Tibial artery (tissue), 4 donors: Measurements from ENCODE around the gene IFT27.

Source experiments
- DNase-seq, 2 donors: peaks; one replicate each; pipeline ENCODE4 v3.0.0-alpha.2; 2019
- H3K27ac ChIP-seq, 2 donors: fragments of 200-600 bp; sonication (generic) in 1 of 2; 1 replicate in 1 of 2; 2 replicates in 1 of 2; pipeline ENCODE4 v1.5.1; 2018 to 2019; ENCODE audit warnings: mild to moderate bottlenecking in 1 of 2
- H3K27me3 ChIP-seq, 2 donors: fragments of 200-600 bp; sonication (generic) in 1 of 2; one replicate each; pipeline versions ENCODE4 v1.5.1 to v1.6.0; 2016 to 2019
- H3K36me3 ChIP-seq, 3 donors: fragments of 200-600 bp; sonication (generic) in 2 of 3; one replicate each; pipeline ENCODE4 v1.5.1; 2016 to 2019; ENCODE audit warnings: mild to moderate bottlenecking in 2 of 3
- H3K4me1 ChIP-seq, 4 donors: fragments of 200-600 bp; sonication (generic) in 2 of 4; 1 replicate in 3 of 4; 2 replicates in 1 of 4; pipeline ENCODE4 v1.5.1; 2016 to 2019
- H3K4me3 ChIP-seq, 2 donors: fragments of 200-600 bp; sonication (generic) in 1 of 2; 1 replicate in 1 of 2; 2 replicates in 1 of 2; pipeline ENCODE4 v1.5.1; 2018 to 2019; ENCODE audit warnings: mild to moderate bottlenecking in 2 of 2
- H3K9me3 ChIP-seq, 3 donors: fragments of 200-600 bp; sonication (generic) in 1 of 3; one replicate each; pipeline ENCODE4 v1.5.1; 2016 to 2019
- intact Hi-C: fragments of 100-400 bp; cut with DNase I; formaldehyde crosslinking; loops from one replicate; pipeline ENCODE4 v1.15.0; 2023; ENCODE audit warnings: low total_unique reads
- TF ChIP-seq, protein P1 (sequence below), 2 experiments: fragments of 200-600 bp in 1 of 2; fragments of 450-650 bp in 1 of 2; IDR thresholded peaks; one replicate each; pipeline ENCODE4 v1.5.1; 2017 to 2019; ENCODE audit warnings: antibody characterized with exemption in 2 of 2, mild to moderate bottlenecking in 1 of 2, moderate library complexity in 1 of 2

The IFT27 gene

DNA sequence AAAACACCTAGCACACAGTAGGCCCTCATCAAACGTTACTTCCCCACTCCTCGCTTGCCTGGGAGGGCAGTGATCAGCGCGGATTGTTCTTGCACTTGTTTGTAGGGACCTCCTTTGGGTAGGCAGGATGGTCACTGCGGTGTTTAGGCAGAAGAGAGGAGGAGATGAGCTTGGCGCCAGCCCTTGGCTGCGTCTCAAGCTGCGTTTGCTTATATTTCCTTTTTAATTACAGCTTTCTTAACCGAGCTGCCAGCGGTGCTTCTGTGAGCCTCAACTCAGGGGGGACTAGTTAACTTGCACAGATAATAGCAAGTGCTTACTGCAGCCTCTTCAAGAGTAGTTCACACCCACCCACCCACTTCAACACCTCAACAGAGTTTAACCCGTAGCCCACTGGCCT, 15.1 kb downstream of the IFT27 start:
- intact Hi-C loops = loop anchor here (10.0 kb wide), 1 partner anchor 216 kb away; no protein-coding TSS in a partner anchor
- TF ChIP-seq, protein P1, sequence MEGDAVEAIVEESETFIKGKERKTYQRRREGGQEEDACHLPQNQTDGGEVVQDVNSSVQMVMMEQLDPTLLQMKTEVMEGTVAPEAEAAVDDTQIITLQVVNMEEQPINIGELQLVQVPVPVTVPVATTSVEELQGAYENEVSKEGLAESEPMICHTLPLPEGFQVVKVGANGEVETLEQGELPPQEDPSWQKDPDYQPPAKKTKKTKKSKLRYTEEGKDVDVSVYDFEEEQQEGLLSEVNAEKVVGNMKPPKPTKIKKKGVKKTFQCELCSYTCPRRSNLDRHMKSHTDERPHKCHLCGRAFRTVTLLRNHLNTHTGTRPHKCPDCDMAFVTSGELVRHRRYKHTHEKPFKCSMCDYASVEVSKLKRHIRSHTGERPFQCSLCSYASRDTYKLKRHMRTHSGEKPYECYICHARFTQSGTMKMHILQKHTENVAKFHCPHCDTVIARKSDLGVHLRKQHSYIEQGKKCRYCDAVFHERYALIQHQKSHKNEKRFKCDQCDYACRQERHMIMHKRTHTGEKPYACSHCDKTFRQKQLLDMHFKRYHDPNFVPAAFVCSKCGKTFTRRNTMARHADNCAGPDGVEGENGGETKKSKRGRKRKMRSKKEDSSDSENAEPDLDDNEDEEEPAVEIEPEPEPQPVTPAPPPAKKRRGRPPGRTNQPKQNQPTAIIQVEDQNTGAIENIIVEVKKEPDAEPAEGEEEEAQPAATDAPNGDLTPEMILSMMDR (IDR thresholded peaks at IDR 0.05) = no peak
- Histone ChIP-seq H3K9me3 (no peaks in the 10 kb centered on the region), H3K36me3 (peaks cover 0 to 52% (median 12%) of the 10 kb centered on the region in 3 donors), H3K4me3 (no peak overlapping the region), H3K27me3 (peaks cover 0 to 11% of the 10 kb centered on the region in 2 donors), H3K4me1 (no peaks in the 10 kb centered on the region), H3K27ac (no peak overlapping the region)
- no peak for DNase-seq

DNA sequence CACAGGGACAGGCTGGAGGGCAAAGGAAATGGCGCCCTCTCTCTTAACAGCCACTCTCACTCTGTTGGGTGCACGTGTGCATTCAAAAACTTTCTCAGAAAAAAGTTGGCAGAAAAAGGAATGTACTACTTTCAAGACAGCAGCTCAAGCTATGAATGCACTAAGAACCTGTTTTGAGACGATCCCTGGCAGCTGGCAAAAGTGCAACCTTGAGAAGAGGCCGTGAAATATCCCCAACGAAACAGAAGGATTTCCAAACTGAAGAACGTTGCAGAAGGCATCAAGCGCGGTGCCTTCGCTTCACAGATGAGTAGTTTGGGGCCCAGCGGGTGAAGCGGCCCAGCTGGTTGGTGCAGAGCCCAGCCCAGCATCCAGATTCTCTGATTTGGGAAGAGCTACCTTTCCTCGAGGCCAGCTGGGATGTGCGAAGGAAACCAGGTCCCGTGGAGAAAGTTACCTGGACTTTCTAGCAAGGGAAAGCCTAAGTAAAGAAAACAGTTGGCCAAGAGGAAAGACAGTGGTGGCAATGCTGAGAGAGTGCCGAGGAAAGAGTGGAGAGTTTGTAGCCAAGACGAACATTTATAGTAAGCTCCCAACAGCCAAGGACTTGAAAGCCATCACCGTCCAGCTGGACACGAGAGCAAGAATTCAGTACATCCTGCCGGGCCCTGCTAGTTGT, 16.3 kb downstream of the IFT27 start:
- TF ChIP-seq, protein P1 (IDR thresholded peaks at IDR 0.05) = no peak
- H3K4me3 ChIP-seq = no peak overlapping the region
- H3K27ac ChIP-seq = no peak overlapping the region
- H3K27me3 ChIP-seq = peaks cover 0 to 18% of the 10 kb centered on the region in 2 donors
- no peaks in the 10 kb centered on the region for H3K4me1 ChIP-seq
- peak in 1 of 2 donors; percentile 39 for DNase-seq
- H3K9me3 ChIP-seq = no peaks in the 10 kb centered on the region
- peaks cover 0 to 41% (median 12%) of the 10 kb centered on the region in 3 donors for H3K36me3 ChIP-seq
- intact Hi-C loops = loop anchor here (10.0 kb wide), 1 partner anchor 215 kb away; no protein-coding TSS in a partner anchor

DNA sequence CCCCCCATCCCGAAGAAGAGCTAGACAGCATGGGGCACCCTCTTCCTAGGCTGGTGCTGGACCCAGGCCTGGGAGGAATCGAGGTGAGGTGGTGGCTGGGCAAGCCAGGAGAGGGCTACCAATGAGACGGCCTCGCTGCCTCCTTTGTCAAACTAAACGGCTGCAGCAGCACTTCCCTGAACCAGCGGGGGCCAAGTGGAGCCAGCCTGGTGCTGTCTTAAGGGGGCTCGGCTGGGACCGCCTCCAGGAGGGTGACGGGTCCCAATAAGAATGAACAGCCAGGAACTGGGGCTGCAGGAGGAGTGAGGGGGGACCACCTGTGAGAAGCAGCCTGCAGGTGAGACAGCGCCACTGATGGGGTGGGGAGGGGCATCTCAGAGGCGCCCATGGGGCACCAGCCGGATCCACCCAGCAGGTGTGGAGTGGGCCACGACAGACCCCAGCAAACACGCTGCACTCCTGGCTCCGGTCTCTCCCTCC, 17.1 kb downstream of the IFT27 start:
- peak in 1 of 2 donors; percentile 63 for DNase-seq
- Histone ChIP-seq H3K4me1 (no peaks in the 10 kb centered on the region), H3K27me3 (peaks cover 0 to 26% of the 10 kb centered on the region in 2 donors), H3K36me3 (peaks cover 0 to 33% (median 9%) of the 10 kb centered on the region in 3 donors), H3K27ac (no peak overlapping the region), H3K4me3 (no peak overlapping the region), H3K9me3 (no peaks in the 10 kb centered on the region)
- TF ChIP-seq, protein P1 (IDR thresholded peaks at IDR 0.05) = no peak
- intact Hi-C loops = no loop called here

DNA sequence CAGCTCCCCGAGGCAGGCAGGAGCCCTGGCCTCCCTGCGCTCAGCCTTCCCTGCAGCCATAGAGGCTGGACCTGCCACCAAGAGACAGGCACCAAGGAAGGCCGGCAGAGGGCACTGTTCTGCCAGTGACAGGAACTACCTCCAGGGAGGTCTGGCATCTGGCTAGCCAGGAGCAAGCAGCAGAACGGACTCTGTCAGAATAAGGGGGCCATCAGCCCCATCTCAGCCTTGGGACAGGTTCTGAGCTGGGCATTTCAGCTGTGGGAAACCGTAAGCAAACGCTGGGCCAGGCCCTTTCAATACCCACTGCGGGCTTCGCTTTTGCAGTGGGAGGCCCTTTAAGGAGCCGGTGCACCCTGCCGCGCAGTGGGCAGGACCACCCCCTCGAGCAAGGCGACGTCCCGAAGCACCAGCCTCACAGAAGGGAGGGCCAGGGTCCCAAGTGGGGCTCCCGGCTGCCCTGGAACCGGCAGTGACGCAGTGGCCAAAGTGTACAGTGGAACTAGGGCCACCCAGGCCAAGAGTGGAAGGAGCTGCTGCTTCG, 18.2 kb downstream of the IFT27 start:
- Histone ChIP-seq H3K4me1 (no peaks in the 10 kb centered on the region), H3K27me3 (peaks cover 0 to 37% of the 10 kb centered on the region in 2 donors), H3K4me3 (no peak overlapping the region), H3K9me3 (no peaks in the 10 kb centered on the region), H3K27ac (no peak overlapping the region), H3K36me3 (peaks cover 0 to 23% (median 6%) of the 10 kb centered on the region in 3 donors)
- peak; percentile 77 to 81 for DNase-seq
- TF ChIP-seq, protein P1 (IDR thresholded peaks at IDR 0.05) = peak; percentile 60 to 70
- intact Hi-C loops = no loop called here

DNA sequence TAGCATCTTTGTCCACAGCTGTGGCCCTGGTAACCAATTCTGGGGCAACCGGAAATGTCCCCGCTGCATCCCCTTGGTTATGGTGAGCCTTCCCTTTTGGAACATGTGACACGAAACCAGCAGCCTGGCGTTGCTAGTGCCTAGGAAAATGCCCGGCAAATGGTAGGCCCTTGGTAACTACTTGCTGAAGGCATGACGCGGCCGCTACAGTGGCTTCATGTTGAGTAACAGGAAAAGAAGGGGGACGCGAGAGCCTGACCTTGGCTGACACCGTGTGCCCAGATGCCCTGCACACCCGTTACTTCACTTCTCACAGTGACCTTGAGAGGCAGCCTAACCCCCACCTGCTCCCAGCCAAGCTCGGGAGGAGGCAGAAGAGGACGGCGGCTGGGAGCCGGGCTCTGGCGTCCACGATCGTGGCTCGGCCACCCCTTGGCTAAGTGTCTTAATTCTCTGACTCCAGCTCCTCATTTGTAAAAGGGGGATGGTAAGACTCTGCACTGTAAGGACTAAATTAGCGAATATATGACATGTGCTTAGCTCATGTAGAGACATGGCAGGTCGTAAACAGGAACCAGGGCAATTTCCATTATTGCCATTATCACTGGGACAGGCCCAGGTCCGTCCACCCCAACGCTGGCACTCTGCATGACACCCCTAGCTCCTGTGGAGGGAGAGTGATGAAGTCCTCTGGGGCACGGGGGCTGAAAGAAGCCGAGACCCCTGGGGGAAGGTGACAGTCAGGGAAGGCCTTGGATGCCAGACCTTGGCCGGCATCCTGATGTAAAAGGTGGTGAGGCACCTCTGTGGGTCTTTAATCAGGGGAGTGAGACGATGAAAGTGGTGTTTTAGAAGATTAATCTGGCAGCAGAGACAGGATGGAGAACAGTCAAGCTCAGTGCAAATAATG, 18.9 kb downstream of the IFT27 start:
- TF ChIP-seq, protein P1 (IDR thresholded peaks at IDR 0.05) = no peak
- intact Hi-C loops = no loop called here
- Histone ChIP-seq H3K27me3 (peaks cover 0 to 41% of the 10 kb centered on the region in 2 donors), H3K27ac (no peak overlapping the region), H3K4me3 (no peak overlapping the region), H3K36me3 (peaks cover 0 to 15% (median 2%) of the 10 kb centered on the region in 3 donors), H3K4me1 (no peaks in the 10 kb centered on the region), H3K9me3 (no peaks in the 10 kb centered on the region)
- DNase-seq = peak in 1 of 2 donors; percentile 51
